A172 (cell line): Measurements from ENCODE around the gene ZGLP1. TPM values are rescaled to one million over a fixed set of nuclear protein-coding genes. Genes with fewer than 3 reads are reported as not detected.

Experiments used
- DNase-seq: peaks from one replicate; pipeline ENCODE4 v3.0.0-alpha.2; 2015; ENCODE audit warnings: low spot score
- total RNA-seq: library from RNA; depleted of rRNA; stranded (reverse); fragments of >200 nt; shearing (Covaris generic); gene quantifications from 2 replicates; pipeline ENCODE4 v1.2.3, GENCODE V29; 2014; rRNA removed

The ZGLP1 gene
- total RNA-seq, 1 experiment from 2014 or later = 1.5 TPM

- DNase-seq = no peak
Observed at GRCh38 chr19:10277795-10278589, 31.6 kb downstream of the ZGLP1 start.

DNA sequence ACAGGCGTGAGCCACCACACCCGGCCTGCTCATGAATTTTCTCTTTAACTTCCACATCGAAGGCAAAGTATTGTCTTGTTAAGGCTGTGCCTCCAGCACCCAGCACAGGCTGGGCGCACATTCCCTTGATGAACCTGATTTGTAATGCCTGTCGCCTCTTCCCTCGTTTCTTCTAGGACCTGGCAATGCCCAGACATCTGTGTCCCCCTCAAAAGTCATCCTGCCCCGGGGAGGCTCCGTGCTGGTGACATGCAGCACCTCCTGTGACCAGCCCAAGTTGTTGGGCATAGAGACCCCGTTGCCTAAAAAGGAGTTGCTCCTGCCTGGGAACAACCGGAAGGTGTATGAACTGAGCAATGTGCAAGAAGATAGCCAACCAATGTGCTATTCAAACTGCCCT is 35.0 kb downstream of the ZGLP1 start:
- no peak for DNase-seq

- DNase-seq = no peak
Observed at GRCh38 chr19:10271543-10272086, 38.0 kb downstream of the ZGLP1 start.

DNA sequence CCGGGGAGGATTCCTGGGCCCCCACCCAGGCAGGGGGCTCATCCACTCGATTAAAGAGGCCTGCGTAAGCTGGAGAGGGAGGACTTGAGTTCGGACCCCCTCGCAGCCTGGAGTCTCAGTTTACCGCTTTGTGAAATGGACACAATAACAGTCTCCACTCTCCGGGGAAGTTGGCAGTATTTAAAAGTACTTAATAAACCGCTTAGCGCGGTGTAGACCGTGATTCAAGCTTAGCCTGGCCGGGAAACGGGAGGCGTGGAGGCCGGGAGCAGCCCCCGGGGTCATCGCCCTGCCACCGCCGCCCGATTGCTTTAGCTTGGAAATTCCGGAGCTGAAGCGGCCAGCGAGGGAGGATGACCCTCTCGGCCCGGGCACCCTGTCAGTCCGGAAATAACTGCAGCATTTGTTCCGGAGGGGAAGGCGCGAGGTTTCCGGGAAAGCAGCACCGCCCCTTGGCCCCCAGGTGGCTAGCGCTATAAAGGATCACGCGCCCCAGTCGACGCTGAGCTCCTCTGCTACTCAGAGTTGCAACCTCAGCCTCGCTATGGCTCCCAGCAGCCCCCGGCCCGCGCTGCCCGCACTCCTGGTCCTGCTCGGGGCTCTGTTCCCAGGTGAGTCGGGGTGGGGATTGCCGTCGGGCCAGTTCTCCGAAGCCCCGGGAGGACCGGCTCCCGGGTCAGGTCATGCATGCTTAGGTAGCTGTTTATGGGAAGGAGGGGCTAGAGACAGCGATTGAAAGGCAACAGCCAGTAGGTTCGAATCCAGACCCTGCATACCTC is 38.8 kb downstream of the ZGLP1 start, which contains the start of gene ICAM1:
TSS of gene ICAM1 (plus strand) at position 505 of the 779 bp plus-strand sequence. CDS start at position 545, 40 bp downstream.
- DNase-seq = no peak

- no peak for DNase-seq
Observed at GRCh38 chr19:10270180-10270615, 39.4 kb downstream of the ZGLP1 start.

DNA sequence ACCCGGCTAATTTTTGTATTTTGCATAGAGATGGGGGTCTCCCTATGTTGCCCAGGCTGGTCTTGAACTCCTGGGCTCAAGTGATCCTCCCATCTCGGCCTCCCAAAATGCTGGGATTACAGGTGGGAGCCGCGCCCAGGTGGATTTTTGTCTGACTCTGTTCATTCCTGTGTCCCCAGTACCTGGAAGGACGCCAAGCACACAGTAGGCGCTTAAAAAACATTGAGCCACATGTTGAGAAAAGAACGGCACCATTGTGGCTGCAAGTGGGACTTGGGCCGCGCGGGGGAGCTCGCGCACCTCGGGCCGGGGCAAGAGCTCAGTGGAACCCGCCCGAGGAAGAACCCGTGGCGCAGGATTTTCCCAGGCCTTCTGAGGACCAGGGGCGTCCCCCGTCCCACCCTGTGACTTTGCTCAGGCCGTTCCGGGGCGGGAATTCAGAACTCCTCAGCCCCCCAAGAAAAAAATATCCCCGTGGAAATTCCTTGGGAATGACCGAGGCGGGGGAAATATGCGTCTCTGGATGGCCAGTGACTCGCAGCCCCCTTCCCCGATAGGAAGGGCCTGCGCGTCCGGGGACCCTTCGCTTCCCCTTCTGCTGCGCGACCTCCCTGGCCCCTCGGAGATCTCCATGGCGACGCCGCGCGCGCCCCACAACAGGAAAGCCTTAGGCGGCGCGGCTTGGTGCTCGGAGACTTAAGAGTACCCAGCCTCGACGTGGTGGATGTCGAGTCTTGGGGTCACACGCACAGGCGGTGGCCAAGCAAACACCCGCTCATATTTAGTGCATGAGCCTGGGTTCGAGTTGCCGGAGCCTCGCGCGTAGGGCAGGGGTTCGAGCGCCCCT is 40.1 kb downstream of the ZGLP1 start:
- DNase-seq = peak; percentile 48

DNA sequence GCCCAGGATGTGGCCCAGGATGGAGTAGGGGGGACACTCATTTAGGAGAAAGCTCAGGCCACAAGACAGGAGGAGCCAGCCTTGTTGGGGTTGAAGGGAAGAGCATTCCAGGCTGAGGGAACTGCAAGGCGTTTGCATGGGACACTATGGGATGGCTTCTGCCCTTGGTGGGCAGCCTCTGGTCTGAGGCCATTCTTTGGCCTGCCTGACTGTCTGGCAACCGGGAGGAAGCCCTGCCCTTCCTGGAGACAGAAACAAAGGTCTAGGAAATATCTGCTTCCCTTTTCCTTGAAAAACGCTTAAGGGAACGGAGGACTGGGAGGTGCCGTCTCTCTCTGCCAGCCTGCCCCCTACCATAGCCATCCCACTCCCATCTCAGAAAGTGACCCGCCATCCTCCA is 41.5 kb downstream of the ZGLP1 start:
- DNase-seq = no peak

- no peak for DNase-seq
Observed at GRCh38 chr19:10266706-10267105, 42.9 kb downstream of the ZGLP1 start.

DNA sequence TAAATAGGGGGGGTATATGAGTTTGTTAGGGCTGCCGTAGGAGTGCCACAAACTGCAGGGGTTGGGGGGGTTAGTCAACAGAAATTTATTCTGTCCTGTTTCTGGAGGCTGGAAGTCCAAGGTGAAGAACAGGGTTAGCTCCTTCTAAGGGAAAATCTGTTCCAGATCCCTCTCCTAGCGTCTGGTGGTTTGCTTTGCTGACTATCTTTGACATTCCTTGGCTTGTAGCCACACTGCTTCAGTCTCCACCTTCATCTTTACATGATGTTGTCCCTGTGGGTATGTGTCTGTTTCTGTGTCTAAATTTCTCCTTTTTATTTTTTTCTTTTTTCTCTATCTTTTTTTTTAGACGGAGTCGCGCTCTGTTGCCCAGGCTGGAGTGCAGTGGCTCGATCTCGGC is 46.8 kb downstream of the ZGLP1 start:
- DNase-seq = peak; percentile 60

GRCh38 chr19:10260141-10260584 is 49.5 kb downstream of the ZGLP1 start:
- peak; percentile 42 for DNase-seq

- peak; percentile 79 for DNase-seq
Observed at GRCh38 chr19:10259162-10259905, 50.3 kb downstream of the ZGLP1 start.

- no peak for DNase-seq
Observed at GRCh38 chr19:10258080-10258710, 51.4 kb downstream of the ZGLP1 start.

DNA sequence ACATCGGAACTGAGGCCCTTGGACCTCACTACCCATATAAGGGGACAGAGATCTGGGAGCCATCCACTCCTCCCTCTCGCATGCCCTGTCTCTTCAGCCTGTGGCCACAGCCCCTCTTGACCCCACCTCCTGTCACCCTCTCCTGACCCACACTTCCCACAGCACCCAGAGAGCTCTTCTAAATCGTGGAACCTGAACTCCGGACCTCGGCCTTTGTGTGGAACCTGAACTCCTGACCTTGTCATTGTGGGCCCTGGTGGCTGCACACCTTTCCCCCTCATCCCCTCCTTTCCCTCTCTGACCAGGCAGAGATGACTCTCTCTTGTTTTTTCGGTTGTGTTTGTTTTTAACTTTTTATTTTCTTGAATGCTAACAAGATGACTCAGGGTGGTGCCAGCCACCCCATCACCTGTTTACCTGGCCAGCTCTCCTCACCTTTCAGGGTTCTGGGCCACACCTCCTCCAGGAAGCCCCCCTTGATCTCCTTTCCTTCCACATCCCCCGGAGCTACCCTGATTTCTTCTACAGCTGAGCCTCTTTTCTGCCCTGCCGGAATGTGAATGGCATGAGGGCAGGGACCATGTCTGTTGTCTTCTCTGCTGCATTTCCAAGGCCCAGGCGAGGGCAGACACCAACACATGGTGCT is 52.5 kb downstream of the ZGLP1 start:
- no peak for DNase-seq

DNA sequence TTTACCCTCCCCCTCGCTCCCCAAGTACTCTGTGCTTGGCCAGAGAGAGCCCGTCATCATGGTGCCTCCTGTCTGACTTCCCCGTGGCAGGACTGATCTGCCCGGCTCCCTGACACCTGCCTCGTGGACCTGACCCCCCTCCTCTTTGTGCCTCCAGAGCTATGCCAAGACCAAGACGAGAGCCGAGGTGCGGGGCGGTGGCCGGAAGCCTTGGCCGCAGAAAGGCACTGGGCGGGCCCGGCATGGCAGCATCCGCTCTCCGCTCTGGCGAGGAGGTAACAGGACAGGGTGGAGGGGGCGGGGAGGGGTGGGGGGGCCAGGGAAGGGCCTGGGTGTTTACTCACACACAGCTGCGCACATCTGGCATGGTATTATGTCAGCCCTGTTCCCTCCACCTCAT is 53.1 kb downstream of the ZGLP1 start:
- no peak for DNase-seq

- no peak for DNase-seq
Observed at GRCh38 chr19:10255358-10255757, 54.3 kb downstream of the ZGLP1 start.

Other genes starting within 250 kb of the ZGLP1 start
- 16.5 and 20.4 TPM in 2 replicates for gene SHFL, start 223.5 kb downstream of the ZGLP1 start, total RNA-seq
- gene ANGPTL6, start 207.1 kb downstream of the ZGLP1 start, total RNA-seq = 0.47 and 0.86 TPM in 2 replicates
- gene PPAN, start 203.5 kb downstream of the ZGLP1 start, total RNA-seq = 27.6 and 34.6 TPM in 2 replicates
- gene P2RY11, start 198.1 kb downstream of the ZGLP1 start, total RNA-seq = 1.5 and 2.9 TPM in 2 replicates
- 305 and 379 TPM in 2 replicates for gene EIF3G, start 189.9 kb downstream of the ZGLP1 start, total RNA-seq
- gene DNMT1, start 114.9 kb downstream of the ZGLP1 start, total RNA-seq = 99.5 and 132 TPM in 2 replicates
- gene S1PR2, start 78.5 kb downstream of the ZGLP1 start, total RNA-seq = 1.7 and 2.5 TPM in 2 replicates
- 130 and 157 TPM in 2 replicates for gene MRPL4, start 57.6 kb downstream of the ZGLP1 start, total RNA-seq
- gene ICAM1, start 38.7 kb downstream of the ZGLP1 start, total RNA-seq = 0.22 TPM in 1 of 2 replicates, not detected in the other
- 0.09 and 0.24 TPM in 2 replicates for gene ICAM4, start 22.9 kb downstream of the ZGLP1 start, total RNA-seq
- 0.19 and 0.53 TPM in 2 replicates for gene ICAM5, start 19.9 kb downstream of the ZGLP1 start, total RNA-seq
- gene FDX2, start 6.2 kb upstream of the ZGLP1 start, total RNA-seq = 50.7 and 57.2 TPM in 2 replicates
- gene RAVER1, start 23.7 kb upstream of the ZGLP1 start, total RNA-seq = 26.8 and 34.9 TPM in 2 replicates
- 3.6 and 8.9 TPM in 2 replicates for gene ICAM3, start 29.8 kb upstream of the ZGLP1 start, total RNA-seq
- 59.7 and 112 TPM in 2 replicates for gene TYK2, start 70.8 kb upstream of the ZGLP1 start, total RNA-seq
- 260 and 268 TPM in 2 replicates for gene CDC37, start 93.7 kb upstream of the ZGLP1 start, total RNA-seq
- 0.41 and 1.3 TPM in 2 replicates for gene PDE4A, start 110.7 kb upstream of the ZGLP1 start, total RNA-seq
- gene KEAP1, start 193.5 kb upstream of the ZGLP1 start, total RNA-seq = 118 and 128 TPM in 2 replicates
- 7.9 and 9.0 TPM in 2 replicates for gene S1PR5, start 207.6 kb upstream of the ZGLP1 start, total RNA-seq
- 62.5 and 68.0 TPM in 2 replicates for gene ATG4D, start 234.1 kb upstream of the ZGLP1 start, total RNA-seq